ENCODE results near the gene PHLPP1. TPM values are rescaled to one million over a fixed set of nuclear protein-coding genes. Genes with fewer than 3 reads are reported as not detected.

PHLPP1 gene
- total and polyA plus RNA-seq, 2 donors (not counting 1 experiment from before 2014, with no cell fraction given) = 3.6 to 5.0 TPM

GRCh38 chr18:62928326-62928725 is 213.0 kb downstream of the PHLPP1 start:
- TF ChIP-seq CTCF (conservative IDR thresholded peaks at IDR 0.05 in 1 of 2, IDR thresholded peaks at IDR 0.05 in 1 of 2; ENCODE audit: low read depth in 1 of 2, low read length in 2 of 2) (peak in 1 of 2 donors; percentile 30), EZH2 (IDR thresholded peaks at IDR 0.05; ENCODE audit: low read length, missing control alignments) (no peak)
- no peaks in the 10 kb centered on the region for H3K9me3 ChIP-seq (ENCODE audit: control insufficient read depth, insufficient read depth, low read depth, low read length)
- H3K27ac ChIP-seq (ENCODE audit: insufficient read depth, low read length) = no peak overlapping the region
- peak; percentile 7 to 51 for DNase-seq (ENCODE audit: low read depth in 2 of 2)
- no peak overlapping the region for H2AFZ ChIP-seq (ENCODE audit: low read length)
- H3K4me3 ChIP-seq (replicated peaks in 1 of 4; ENCODE audit: control extremely low read depth in 1 of 4, insufficient read depth in 1 of 4, low read depth in 3 of 4, low read length in 4 of 4) = no peak overlapping the region
- H3K9ac ChIP-seq (ENCODE audit: insufficient read depth, low read length) = no peak overlapping the region
- H3K27me3 ChIP-seq (ENCODE audit: control insufficient read depth, insufficient read depth, low read length) = no peaks in the 10 kb centered on the region
- H3K4me1 ChIP-seq (ENCODE audit: control insufficient read depth, extremely low read depth, insufficient read depth, low read length) = peaks cover 3% of the 10 kb centered on the region
- no peaks in the 10 kb centered on the region for H4K20me1 ChIP-seq (ENCODE audit: control insufficient read depth, extremely low read depth, insufficient read depth, low read length)
- no peak overlapping the region for H3K4me2 ChIP-seq (ENCODE audit: extremely low read depth, insufficient read depth, low read length)
- no peaks in the 10 kb centered on the region for H3K36me3 ChIP-seq (ENCODE audit: control insufficient read depth, insufficient read depth, low read length)
- no peaks in the 10 kb centered on the region for H3K79me2 ChIP-seq (ENCODE audit: control insufficient read depth, insufficient read depth, low read length)

GRCh38 chr18:62933261-62933887 is 218.0 kb downstream of the PHLPP1 start:
- Histone ChIP-seq H2AFZ (ENCODE audit: low read length) (no peak overlapping the region), H3K27me3 (ENCODE audit: control insufficient read depth, insufficient read depth, low read length) (no peaks in the 10 kb centered on the region), H3K4me3 (replicated peaks in 1 of 4; ENCODE audit: control extremely low read depth in 1 of 4, insufficient read depth in 1 of 4, low read depth in 3 of 4, low read length in 4 of 4) (no peak overlapping the region), H3K4me2 (ENCODE audit: extremely low read depth, insufficient read depth, low read length) (no peak overlapping the region), H3K9ac (ENCODE audit: insufficient read depth, low read length) (no peak overlapping the region), H3K4me1 (ENCODE audit: control insufficient read depth, extremely low read depth, insufficient read depth, low read length) (peaks cover 7% of the 10 kb centered on the region), H4K20me1 (ENCODE audit: control insufficient read depth, extremely low read depth, insufficient read depth, low read length) (no peaks in the 10 kb centered on the region), H3K27ac (ENCODE audit: insufficient read depth, low read length) (no peak overlapping the region), H3K9me3 (ENCODE audit: control insufficient read depth, insufficient read depth, low read depth, low read length) (no peaks in the 10 kb centered on the region), H3K79me2 (ENCODE audit: control insufficient read depth, insufficient read depth, low read length) (no peaks in the 10 kb centered on the region), H3K36me3 (ENCODE audit: control insufficient read depth, insufficient read depth, low read length) (no peaks in the 10 kb centered on the region)
- DNase-seq (ENCODE audit: low read depth in 2 of 2) = no peak
- no peak for TF ChIP-seq EZH2 (IDR thresholded peaks at IDR 0.05; ENCODE audit: low read length, missing control alignments)
- no peak for TF ChIP-seq CTCF (conservative IDR thresholded peaks at IDR 0.05 in 1 of 2, IDR thresholded peaks at IDR 0.05 in 1 of 2; ENCODE audit: low read depth in 1 of 2, low read length in 2 of 2)

- H2AFZ ChIP-seq (ENCODE audit: low read length) = no peak overlapping the region
- DNase-seq (ENCODE audit: low read depth in 2 of 2) = no peak
- H3K36me3 ChIP-seq (ENCODE audit: control insufficient read depth, insufficient read depth, low read length) = no peaks in the 10 kb centered on the region
- H3K4me3 ChIP-seq (replicated peaks in 1 of 4; ENCODE audit: control extremely low read depth in 1 of 4, insufficient read depth in 1 of 4, low read depth in 3 of 4, low read length in 4 of 4) = no peak overlapping the region
- H3K4me1 ChIP-seq (ENCODE audit: control insufficient read depth, extremely low read depth, insufficient read depth, low read length) = peaks cover 9% of the 10 kb centered on the region
- H4K20me1 ChIP-seq (ENCODE audit: control insufficient read depth, extremely low read depth, insufficient read depth, low read length) = no peaks in the 10 kb centered on the region
- H3K79me2 ChIP-seq (ENCODE audit: control insufficient read depth, insufficient read depth, low read length) = no peaks in the 10 kb centered on the region
- H3K4me2 ChIP-seq (ENCODE audit: extremely low read depth, insufficient read depth, low read length) = no peak overlapping the region
- no peak overlapping the region for H3K27ac ChIP-seq (ENCODE audit: insufficient read depth, low read length)
- TF ChIP-seq CTCF (conservative IDR thresholded peaks at IDR 0.05 in 1 of 2, IDR thresholded peaks at IDR 0.05 in 1 of 2; ENCODE audit: low read depth in 1 of 2, low read length in 2 of 2) (no peak), EZH2 (IDR thresholded peaks at IDR 0.05; ENCODE audit: low read length, missing control alignments) (no peak)
- H3K9me3 ChIP-seq (ENCODE audit: control insufficient read depth, insufficient read depth, low read depth, low read length) = no peaks in the 10 kb centered on the region
- no peaks in the 10 kb centered on the region for H3K27me3 ChIP-seq (ENCODE audit: control insufficient read depth, insufficient read depth, low read length)
- H3K9ac ChIP-seq (ENCODE audit: insufficient read depth, low read length) = no peak overlapping the region
Observed at GRCh38 chr18:62935994-62936393, 220.7 kb downstream of the PHLPP1 start.
